SK-N-MC (cell line): Measurements from ENCODE around the gene IZUMO4.
A peak's percentile ranks its signal among the peaks of the same experiment; 100 is the strongest.
"Not testable (repeated sequence)": the region's sequence is repeated elsewhere in the genome, so short reads cannot be mapped to it uniquely, and the experiment has no call there.

Source experiments
- DNase-seq: peaks from one replicate; pipeline ENCODE4 v3.0.0-alpha.2; 2011; ENCODE audit warnings: low read depth, low spot score
- H3K27ac ChIP-seq: fragments of 200-600 bp; sonication (generic); 2 replicates; pipeline ENCODE4 v1.5.1; 2016; ENCODE audit warnings: mixed run types
- H3K36me3 ChIP-seq: fragments of 200-600 bp; sonication (generic); 2 replicates; pipeline ENCODE4 v1.6.1; 2017; ENCODE audit warnings: antibody characterized with exemption, low read length, mixed read lengths; ENCODE audit not compliant: insufficient read depth
- H3K4me3 ChIP-seq: fragments of 200-600 bp; sonication (generic); 2 replicates; pipeline ENCODE4 v1.5.1; 2016
- H3K9ac ChIP-seq: fragments of 200-600 bp; sonication (generic); 2 replicates; pipeline ENCODE4 v1.8.0; 2017; ENCODE audit warnings: mixed run types, mixed read lengths; ENCODE audit not compliant: insufficient read length
- H3K9me3 ChIP-seq: fragments of 200-600 bp; sonication (generic); 2 replicates; pipeline ENCODE4 v1.6.1; 2017; ENCODE audit warnings: low read depth, mild to moderate bottlenecking, antibody characterized with exemption, low read length, moderate library complexity, mixed read lengths
- EZH2 ChIP-seq: fragments of 200-600 bp; sonication (generic); IDR thresholded peaks from one replicate; pipeline ENCODE4 v1.6.1; 2017; ENCODE audit warnings: antibody characterized with exemption
- FOXP2 ChIP-seq: optimal IDR thresholded peaks from 2 replicates; pipeline ENCODE3; 2011; ENCODE audit warnings: mild to moderate bottlenecking, moderate library complexity; ENCODE audit not compliant: insufficient read depth; ENCODE audit errors: extremely low read length, control extremely low read depth
- POLR2AphosphoS5 ChIP-seq: IDR thresholded peaks from 2 replicates; pipeline ENCODE4 v1.6.1; 2012; ENCODE audit warnings: mild to moderate bottlenecking, low read depth, low read length, borderline replicate concordance

Gene IZUMO4

DNA sequence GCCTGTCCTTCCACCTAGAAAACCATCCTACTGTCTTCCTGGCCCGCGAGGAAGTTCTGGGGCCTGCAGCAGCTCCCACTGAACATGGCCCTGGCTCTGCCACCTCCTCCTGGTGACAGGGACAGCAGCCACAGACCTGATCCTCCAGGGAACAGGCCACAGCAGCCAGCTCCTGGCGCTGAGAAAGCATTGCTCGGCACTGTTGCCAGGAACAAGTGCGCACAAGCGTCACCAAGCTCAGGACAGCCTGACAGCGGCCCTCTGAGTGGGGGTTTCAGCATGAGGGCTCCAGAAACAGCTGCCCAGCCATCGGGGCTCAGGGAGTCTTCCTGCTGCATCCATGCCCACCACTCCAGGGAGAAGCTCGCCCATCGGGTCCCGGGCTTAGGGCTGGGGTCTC is 32.8 kb downstream of the IZUMO4 start:
- no peak for DNase-seq
- Histone ChIP-seq H3K9ac (no peak overlapping the region), H3K36me3 (peaks cover 23% of the 10 kb centered on the region; the same call in 1 of the 2 replicates), H3K27ac (peak overlapping the region; percentile 73), H3K4me3 (no peak overlapping the region), H3K9me3 (no peaks in the 10 kb centered on the region)
- no peak for TF ChIP-seq FOXP2
- TF ChIP-seq POLR2AphosphoS5: no peak
- TF ChIP-seq EZH2: no peak

DNA sequence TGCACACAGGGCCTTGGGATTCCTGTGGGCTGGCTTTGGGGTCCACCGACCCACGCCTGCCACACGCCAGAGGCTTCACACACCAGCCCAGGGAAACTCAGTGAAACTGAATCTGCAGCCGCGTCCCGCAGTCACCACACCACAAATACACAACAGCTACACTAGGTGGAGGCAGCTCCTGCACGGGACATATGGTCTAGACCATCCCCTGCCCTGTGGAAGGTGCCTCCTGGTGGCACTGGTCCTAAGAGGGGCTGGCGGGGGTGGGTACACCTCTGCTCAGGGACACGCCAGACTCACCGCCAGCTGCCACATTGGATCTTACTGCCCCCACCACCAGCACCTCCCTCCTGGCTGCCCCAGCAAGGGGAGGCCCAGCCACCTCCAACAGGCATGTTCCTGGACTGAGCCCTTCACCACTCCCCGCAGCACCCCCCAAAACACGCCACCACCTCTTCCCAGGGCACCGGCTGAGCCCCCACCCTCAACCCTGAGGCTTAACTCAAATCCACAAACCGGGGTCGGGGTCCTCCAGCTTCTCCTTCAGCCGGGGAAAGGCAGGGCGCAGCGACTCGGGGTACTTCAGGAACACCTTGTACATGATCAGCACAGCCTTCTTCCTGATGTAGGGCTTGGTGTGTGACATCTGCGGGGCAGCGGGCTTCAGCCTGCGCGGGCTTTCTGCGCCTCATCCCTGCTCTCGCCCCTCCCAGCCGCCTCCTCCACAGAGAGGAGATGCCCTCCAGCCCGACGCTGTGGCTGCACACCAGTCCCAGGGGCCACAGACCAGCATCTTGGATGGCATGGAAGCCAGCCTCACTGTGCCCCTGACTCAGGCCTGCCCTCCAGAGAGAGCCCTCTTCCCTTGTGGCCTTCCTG is 33.4 kb downstream of the IZUMO4 start:
- Histone ChIP-seq H3K27ac (peak overlapping the region; percentile 73), H3K4me3 (no peak overlapping the region), H3K9ac (no peak overlapping the region), H3K9me3 (no peaks in the 10 kb centered on the region), H3K36me3 (peaks cover 23% of the 10 kb centered on the region; the same call in 1 of the 2 replicates)
- DNase-seq: no peak
- TF ChIP-seq FOXP2: no peak

DNA sequence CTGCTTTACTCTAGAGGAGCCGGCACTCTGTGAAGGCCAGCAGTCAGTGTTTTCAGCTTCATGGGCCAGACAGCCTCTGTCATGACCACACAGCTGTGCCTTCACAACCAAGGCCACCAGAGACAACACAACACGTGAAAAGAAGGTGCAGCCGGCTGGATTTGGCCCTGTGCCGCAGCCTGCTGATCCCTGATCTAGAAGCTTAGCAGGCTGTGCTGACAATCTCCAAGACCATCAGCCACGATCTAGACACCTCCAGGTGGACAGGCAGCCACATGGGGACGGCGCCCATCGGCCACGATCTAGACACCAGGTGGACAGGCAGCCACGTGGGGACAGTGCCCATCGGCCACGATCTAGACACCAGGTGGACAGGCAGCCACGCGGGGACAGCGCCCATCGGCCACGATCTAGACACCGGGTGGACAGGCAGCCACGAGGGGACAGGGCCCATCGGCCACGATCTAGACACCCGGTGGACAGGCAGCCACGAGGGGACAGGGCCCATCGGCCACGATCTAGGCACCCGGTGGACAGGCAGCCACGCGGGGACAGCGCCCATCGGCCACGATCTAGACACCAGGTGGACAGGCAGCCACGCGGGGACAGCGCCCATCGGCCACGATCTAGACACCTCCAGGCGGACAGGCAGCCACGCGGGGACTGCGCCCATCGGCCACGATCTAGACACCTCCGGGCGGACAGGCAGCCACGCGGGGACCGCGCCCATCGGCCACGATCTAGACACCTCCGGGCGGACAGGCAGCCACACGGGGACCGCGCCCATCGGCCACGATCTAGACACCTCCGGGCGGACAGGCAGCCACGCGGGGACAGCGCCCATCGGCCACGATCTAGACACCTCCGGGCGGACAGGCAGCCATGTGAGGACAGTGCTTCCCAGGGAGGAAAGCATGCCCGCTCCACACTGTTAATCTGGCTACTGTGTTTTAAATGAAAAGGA is 34.6 kb downstream of the IZUMO4 start:
- H3K9ac ChIP-seq, H3K4me3 ChIP-seq, H3K27ac ChIP-seq, DNase-seq, H3K9me3 ChIP-seq: not testable (repeated sequence)
- peaks cover 19% of the 10 kb centered on the region for H3K36me3 ChIP-seq

DNA sequence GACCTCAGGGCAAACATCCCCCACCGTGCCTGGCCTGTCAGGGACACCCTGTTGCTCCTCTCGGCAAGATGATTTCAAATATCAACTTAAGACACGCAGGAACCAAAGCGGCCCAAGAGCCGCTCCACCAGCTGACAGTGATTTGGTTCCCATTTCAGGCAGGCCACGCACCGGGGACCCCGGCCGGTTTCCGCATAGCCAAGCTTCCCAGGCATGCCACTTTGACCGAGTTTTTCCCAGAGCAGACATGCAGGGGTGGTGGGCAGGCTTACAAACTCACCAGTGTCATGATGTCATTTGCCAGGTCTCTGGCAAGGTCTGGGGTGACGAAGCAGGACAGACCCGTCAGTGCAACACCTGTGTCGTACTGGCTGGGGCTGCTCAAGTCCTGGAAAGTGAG is 35.5 kb downstream of the IZUMO4 start:
- Histone ChIP-seq H3K9ac (no peak overlapping the region), H3K9me3 (no peaks in the 10 kb centered on the region), H3K36me3 (peaks cover 17% of the 10 kb centered on the region), H3K27ac (no peak overlapping the region), H3K4me3 (no peak overlapping the region)
- no peak for DNase-seq
- TF ChIP-seq FOXP2: no peak
- no peak for TF ChIP-seq EZH2
- no peak for TF ChIP-seq POLR2AphosphoS5

DNA sequence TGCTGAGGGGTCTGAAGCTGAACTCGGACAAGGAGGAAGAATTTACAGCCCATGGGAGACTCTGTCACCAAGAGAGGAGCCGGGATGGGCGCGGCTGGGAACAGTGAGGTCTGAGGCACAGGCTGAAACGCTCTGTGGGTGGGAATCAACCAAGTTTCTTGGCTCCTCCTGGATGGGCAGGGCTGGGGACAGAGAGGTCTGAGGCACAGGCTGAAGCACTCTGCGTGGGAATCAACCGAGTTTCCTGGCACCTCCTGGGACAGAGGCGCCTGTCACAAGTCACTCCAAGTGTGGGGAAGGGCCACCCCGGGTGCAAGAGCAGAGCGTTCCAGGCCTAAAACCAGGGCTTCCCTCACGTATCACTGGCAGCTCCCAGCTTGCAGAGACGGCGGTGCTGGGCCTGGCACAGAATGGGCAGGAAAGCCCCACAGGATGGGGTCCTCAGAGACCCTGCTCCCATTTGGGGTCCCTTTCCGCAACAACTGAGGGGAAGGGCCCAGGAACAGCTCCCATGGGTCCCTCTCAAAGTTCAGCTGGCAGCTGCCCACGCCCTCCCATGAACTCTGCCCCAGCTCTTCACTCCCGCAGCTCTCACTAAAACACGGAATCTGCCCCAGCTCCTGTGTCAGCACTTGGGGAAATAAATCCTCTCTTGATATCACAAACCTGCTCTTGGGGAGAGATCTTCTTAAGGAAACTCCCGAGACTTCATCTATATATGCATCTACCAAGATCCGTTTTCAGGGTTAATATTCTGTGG is 36.2 kb downstream of the IZUMO4 start:
- Histone ChIP-seq H3K27ac (no peak overlapping the region), H3K4me3 (no peak overlapping the region), H3K9me3 (no peaks in the 10 kb centered on the region), H3K9ac (no peak overlapping the region), H3K36me3 (peaks cover 15% of the 10 kb centered on the region)
- no peak for DNase-seq
- TF ChIP-seq EZH2: no peak

DNA sequence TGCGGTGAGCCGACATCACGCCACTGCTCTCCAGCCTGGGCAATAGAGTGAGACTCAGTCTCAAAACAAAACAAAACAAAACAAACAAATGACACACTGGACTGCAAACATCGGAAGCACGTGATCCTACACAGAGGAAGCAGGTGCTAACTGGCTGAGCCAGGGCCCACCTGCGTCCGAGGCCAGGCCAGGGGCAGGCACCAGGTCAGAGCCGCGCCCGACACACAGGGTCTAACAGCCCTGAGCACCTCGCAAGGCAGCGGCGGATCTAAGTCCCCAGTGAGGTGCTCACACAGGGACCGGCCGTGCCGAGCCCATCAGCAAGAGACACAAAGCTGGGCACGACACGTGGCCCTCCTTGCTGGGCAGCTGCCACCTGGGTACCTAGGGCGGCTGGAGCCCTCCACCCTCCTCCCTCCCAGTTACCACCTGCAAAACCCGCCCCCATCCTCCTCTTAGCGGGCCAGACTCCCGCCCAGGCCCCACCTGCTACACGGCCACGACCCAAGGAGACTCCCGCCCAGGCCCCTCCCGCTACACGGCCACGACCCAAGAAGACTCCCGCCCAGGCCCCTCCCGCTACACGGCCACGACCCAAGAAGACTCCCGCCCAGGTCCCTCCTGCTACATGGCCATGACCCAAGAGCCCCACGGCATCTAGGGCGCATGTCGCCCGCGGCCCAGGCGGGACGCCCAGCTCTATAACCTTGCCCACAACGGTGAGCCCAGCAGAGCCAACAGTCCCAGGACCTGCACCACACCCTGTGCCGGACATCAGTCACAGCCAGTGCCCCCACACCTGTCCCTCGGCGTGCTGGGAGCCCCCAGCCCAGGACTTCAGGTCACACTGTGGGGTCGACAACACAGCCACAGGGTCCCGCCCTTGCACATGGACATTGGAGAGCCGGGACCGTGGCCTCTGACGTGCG is 39.0 kb downstream of the IZUMO4 start:
- no peak for DNase-seq

DNA sequence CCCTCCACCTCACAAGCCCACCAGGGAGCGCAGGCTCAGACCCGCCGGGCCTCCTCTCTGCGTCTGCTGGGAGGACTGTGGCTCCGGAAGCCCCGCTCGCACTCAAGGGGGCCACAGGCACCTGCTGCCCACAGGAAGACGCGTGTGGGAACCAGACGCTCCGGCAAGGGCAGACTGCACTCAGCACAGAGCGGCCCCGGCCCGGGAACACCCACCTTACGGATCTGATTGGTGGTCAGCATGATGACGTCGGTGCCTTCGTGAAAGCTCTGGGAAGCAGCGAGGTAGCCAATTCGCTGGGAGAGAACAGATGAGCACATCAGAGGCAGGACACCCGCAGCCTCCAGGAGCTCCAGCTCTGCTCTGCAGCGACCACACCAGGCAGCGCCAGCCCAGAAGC is 40.1 kb downstream of the IZUMO4 start:
- TF ChIP-seq POLR2AphosphoS5 (no peak), FOXP2 (no peak), EZH2 (no peak)
- no peak for DNase-seq
- Histone ChIP-seq H3K36me3 (peaks cover 21% of the 10 kb centered on the region), H3K9me3 (no peaks in the 10 kb centered on the region), H3K9ac (no peak overlapping the region), H3K4me3 (no peak overlapping the region), H3K27ac (no peak overlapping the region)

More for the DNA sequence above, 39.0 kb downstream of the IZUMO4 start:
- Histone ChIP-seq H3K27ac (no peak overlapping the region), H3K9me3 (no peaks in the 10 kb centered on the region), H3K36me3 (peaks cover 21% of the 10 kb centered on the region), H3K4me3 (no peak overlapping the region), H3K9ac (no peak overlapping the region)
- TF ChIP-seq POLR2AphosphoS5 (no peak), FOXP2 (no peak), EZH2 (no peak)
